Sigmoid colon (tissue), 4 donors: ENCODE results near the gene RABGAP1L.

Source experiments
- CTCF ChIP-seq, 4 experiments: fragments of 450-650 bp in 3 of 4; fragments of 200-600 bp in 1 of 4; IDR thresholded peaks; one replicate each; pipeline ENCODE4 v1.5.1; 2016 to 2019; ENCODE audit warnings: antibody characterized with exemption in 4 of 4, mild to moderate bottlenecking in 3 of 4, moderate library complexity in 2 of 4
- EP300 ChIP-seq, 4 donors: sonication (generic); formaldehyde crosslinking; IDR thresholded peaks; one replicate each; pipeline ENCODE4 v1.6.1; 2017; ENCODE audit warnings: antibody characterized with exemption in 4 of 4
- POLR2A ChIP-seq, 2 donors: fragments of 450-650 bp; IDR thresholded peaks; one replicate each; pipeline ENCODE4 v1.6.1; 2016; ENCODE audit warnings: antibody characterized with exemption in 2 of 2, mild to moderate bottlenecking in 2 of 2, moderate library complexity in 2 of 2
- POLR2AphosphoS5 ChIP-seq, 4 donors: sonication (generic); formaldehyde crosslinking; IDR thresholded peaks; one replicate each; pipeline ENCODE4 v1.6.1; 2017; ENCODE audit warnings: antibody characterized with exemption in 4 of 4

- TF ChIP-seq CTCF (IDR thresholded peaks at IDR 0.05) (no peak), POLR2AphosphoS5 (IDR thresholded peaks at IDR 0.05) (no peak), EP300 (IDR thresholded peaks at IDR 0.05) (no peak), POLR2A (IDR thresholded peaks at IDR 0.05) (no peak)
Observed at GRCh38 chr1:174988539-174988938, 829.2 kb downstream of the RABGAP1L start.
